Endothelial cell of umbilical vein (primary cell): ENCODE results near the gene HYOU1.
A peak's percentile ranks its signal among the peaks of the same experiment; 100 is the strongest.

Experiments used
- CTCF ChIP-seq, 2 donors: IDR thresholded peaks; 1 replicate in 1 of 2; 2 replicates in 1 of 2; pipeline ENCODE4 v1.5.1; 2011; ENCODE audit warnings: low read length in 2 of 2, mild to moderate bottlenecking in 2 of 2, moderate library complexity in 2 of 2, control low read depth in 1 of 2, inconsistent platforms in 1 of 2, low read depth in 1 of 2; ENCODE audit not compliant: insufficient read depth in 1 of 2; ENCODE audit errors: extremely low read depth in 1 of 2
- EZH2 ChIP-seq: IDR thresholded peaks from 2 replicates; pipeline ENCODE4 v1.6.1; 2012; ENCODE audit warnings: borderline replicate concordance, low read depth, mild to moderate bottlenecking, moderate library complexity, low read length, inconsistent platforms; ENCODE audit not compliant: severe bottlenecking
- FOS ChIP-seq: IDR thresholded peaks from 2 replicates; pipeline ENCODE4 v1.6.1; 2011; ENCODE audit warnings: mild to moderate bottlenecking, low read length, moderate library complexity, borderline replicate concordance; ENCODE audit not compliant: insufficient read depth
- MAX ChIP-seq: IDR thresholded peaks from 2 replicates; pipeline ENCODE4 v1.6.1; 2011; ENCODE audit not compliant: insufficient read depth, insufficient read length
- POLR2A ChIP-seq: IDR thresholded peaks from 2 replicates; pipeline ENCODE4 v1.6.1; 2012; ENCODE audit warnings: low read depth, mild to moderate bottlenecking, control low read depth, low read length
- POLR2AphosphoS5 ChIP-seq: IDR thresholded peaks from 2 replicates; pipeline ENCODE4 v1.6.1; 2012; ENCODE audit warnings: low read depth, mild to moderate bottlenecking, control low read depth, low read length, moderate library complexity; ENCODE audit not compliant: insufficient read depth

GRCh38 chr11:119044708-119045107, 12.3 kb downstream of the HYOU1 start:
- no peak for TF ChIP-seq EZH2
- peak in 1 of 2 donors; percentile 25 for TF ChIP-seq CTCF (IDR thresholded peaks at IDR 0.05; ENCODE audit: extremely low read depth in 1 of 2, insufficient read depth in 1 of 2, low read depth in 1 of 2, low read length in 2 of 2)
- TF ChIP-seq POLR2A: no peak
- TF ChIP-seq POLR2AphosphoS5: no peak
- no peak for TF ChIP-seq MAX
- TF ChIP-seq FOS: no peak
